ENCODE data around the gene ZBP1. TPM values are rescaled to one million over a fixed set of nuclear protein-coding genes. Genes with fewer than 3 reads are reported as not detected.

ZBP1 gene
- total RNA-seq, 3 donors from 2014 or later (not counting 1 experiment from before 2014, with no cell fraction given) = 95.4 to 99.7 (median 97.8) TPM

DNA sequence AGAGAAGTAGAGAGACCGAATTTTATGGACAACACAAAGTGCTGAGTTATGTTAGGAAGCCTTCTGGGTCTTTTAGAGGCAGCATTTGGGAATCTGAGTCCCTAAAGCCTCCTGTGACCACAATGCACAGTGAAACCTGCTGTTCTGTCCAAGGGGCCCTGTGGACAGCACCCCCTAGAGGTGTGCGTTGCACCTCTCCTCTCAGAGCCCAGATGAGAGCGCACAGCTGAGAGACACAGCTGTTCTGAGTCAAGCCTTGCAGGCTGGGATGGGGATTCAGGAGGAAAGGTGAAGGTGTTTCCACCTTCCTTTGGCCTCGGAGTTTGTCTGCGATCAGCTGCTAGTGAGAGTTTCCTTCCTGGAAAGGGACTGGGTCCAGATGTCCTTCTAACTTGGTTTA lies 46.3 kb downstream of the ZBP1 start:
- ATAC-seq (no peak), DNase-seq (no peak)
- Mint-ChIP-seq H3K27me3 (ENCODE audit: low read depth in 2 of 2) (peaks cover 8 to 11% of the 10 kb centered on the region in 2 donors), H3K36me3 (no peaks in the 10 kb centered on the region), H3K9me3 (no peaks in the 10 kb centered on the region), H3K27ac (no peak overlapping the region), H3K4me1 (no peaks in the 10 kb centered on the region), H3K4me3 (no peak overlapping the region)
- Histone ChIP-seq H3K36me3 (ENCODE audit: control insufficient read depth, insufficient read depth, low read length) (no peaks in the 10 kb centered on the region), H3K4me3 (ENCODE audit: low read length) (no peak overlapping the region), H3K4me1 (ENCODE audit: control insufficient read depth, insufficient read depth, low read length) (no peaks in the 10 kb centered on the region), H3K27ac (ENCODE audit: low read length) (no peak overlapping the region), H3K27me3 (ENCODE audit: control insufficient read depth, insufficient read depth, low read length) (no peaks in the 10 kb centered on the region), H3K9me3 (ENCODE audit: control insufficient read depth, insufficient read depth, low read length) (no peaks in the 10 kb centered on the region)
- TF ChIP-seq CTCF (IDR thresholded peaks at IDR 0.05) = no peak
- intact Hi-C loops (cut with micrococcal nuclease) = no loop called here
- 41% methylated on average over 5 of the region's 5 CpGs for WGBS (ENCODE audit: insufficient coverage)

- no peaks in the 10 kb centered on the region for H3K4me1 ChIP-seq (ENCODE audit: control insufficient read depth, insufficient read depth, low read length)
- ATAC-seq (no peak), DNase-seq (no peak)
- Mint-ChIP-seq H3K36me3 (no peaks in the 10 kb centered on the region), H3K27ac (no peak overlapping the region), H3K4me3 (no peak overlapping the region), H3K4me1 (no peaks in the 10 kb centered on the region), H3K9me3 (no peaks in the 10 kb centered on the region), H3K27me3 (ENCODE audit: low read depth in 2 of 2) (peaks cover 5 to 13% of the 10 kb centered on the region in 2 donors)
- no peak overlapping the region for H3K27ac ChIP-seq (ENCODE audit: low read length)
- no peaks in the 10 kb centered on the region for H3K27me3 ChIP-seq (ENCODE audit: control insufficient read depth, insufficient read depth, low read length)
- intact Hi-C loops (cut with micrococcal nuclease) = no loop called here
- H3K36me3 ChIP-seq (ENCODE audit: control insufficient read depth, insufficient read depth, low read length) = no peaks in the 10 kb centered on the region
- 61% methylated on average over 12 of the region's 12 CpGs for WGBS (ENCODE audit: insufficient coverage)
- no peak for TF ChIP-seq CTCF (IDR thresholded peaks at IDR 0.05)
- no peaks in the 10 kb centered on the region for H3K9me3 ChIP-seq (ENCODE audit: control insufficient read depth, insufficient read depth, low read length)
- H3K4me3 ChIP-seq (ENCODE audit: low read length) = no peak overlapping the region
Observed at GRCh38 chr20:57573242-57573641, 47.0 kb downstream of the ZBP1 start.

DNA sequence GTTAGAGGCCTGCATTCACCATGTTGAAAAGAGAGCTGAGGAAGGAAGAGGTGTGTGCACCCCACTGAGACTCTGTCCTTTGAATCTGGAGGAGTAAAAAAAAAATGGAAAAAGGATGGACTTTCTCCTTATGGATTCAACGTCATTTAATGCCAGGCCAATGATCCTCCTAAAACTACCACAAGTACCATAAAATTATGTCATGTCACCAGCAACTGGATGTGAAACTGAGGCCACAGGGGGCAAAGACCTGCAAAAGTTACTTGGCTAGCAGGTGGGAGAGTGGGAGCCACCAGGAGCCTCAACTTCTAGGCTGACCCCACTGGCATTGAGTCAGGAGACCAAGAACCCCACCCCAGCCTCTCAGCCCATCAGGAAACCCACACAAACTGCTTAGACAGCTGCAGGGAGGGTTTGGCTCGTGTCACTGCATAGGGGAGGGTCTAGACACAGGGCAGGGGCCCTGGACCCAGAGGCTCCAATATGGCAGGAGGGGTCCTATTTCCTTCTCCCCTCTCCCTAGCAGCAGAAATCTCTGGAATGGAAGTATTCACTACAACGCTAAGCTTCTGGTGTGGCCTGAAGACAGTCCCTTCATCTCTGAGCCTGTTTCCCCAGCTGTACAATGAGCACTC lies 48.3 kb downstream of the ZBP1 start:
- WGBS (ENCODE audit: insufficient coverage) = 89% methylated on average over 3 of the region's 3 CpGs
- H3K4me3 ChIP-seq (ENCODE audit: low read length) = no peak overlapping the region
- H3K27me3 Mint-ChIP-seq (ENCODE audit: low read depth in 2 of 2) = peaks cover 5 to 13% of the 10 kb centered on the region in 2 donors
- H3K27ac ChIP-seq (ENCODE audit: low read length) = no peak overlapping the region
- TF ChIP-seq CTCF (IDR thresholded peaks at IDR 0.05) = no peak
- no peak for DNase-seq
- no peaks in the 10 kb centered on the region for H3K9me3 Mint-ChIP-seq
- no peaks in the 10 kb centered on the region for H3K4me1 Mint-ChIP-seq
- H3K27me3 ChIP-seq (ENCODE audit: control insufficient read depth, insufficient read depth, low read length) = no peaks in the 10 kb centered on the region
- intact Hi-C loops (cut with micrococcal nuclease) = no loop called here
- no peaks in the 10 kb centered on the region for H3K9me3 ChIP-seq (ENCODE audit: control insufficient read depth, insufficient read depth, low read length)
- no peak for ATAC-seq
- no peak overlapping the region for H3K4me3 Mint-ChIP-seq
- no peaks in the 10 kb centered on the region for H3K36me3 Mint-ChIP-seq
- no peaks in the 10 kb centered on the region for H3K4me1 ChIP-seq (ENCODE audit: control insufficient read depth, insufficient read depth, low read length)
- H3K27ac Mint-ChIP-seq = no peak overlapping the region
- no peaks in the 10 kb centered on the region for H3K36me3 ChIP-seq (ENCODE audit: control insufficient read depth, insufficient read depth, low read length)

DNA sequence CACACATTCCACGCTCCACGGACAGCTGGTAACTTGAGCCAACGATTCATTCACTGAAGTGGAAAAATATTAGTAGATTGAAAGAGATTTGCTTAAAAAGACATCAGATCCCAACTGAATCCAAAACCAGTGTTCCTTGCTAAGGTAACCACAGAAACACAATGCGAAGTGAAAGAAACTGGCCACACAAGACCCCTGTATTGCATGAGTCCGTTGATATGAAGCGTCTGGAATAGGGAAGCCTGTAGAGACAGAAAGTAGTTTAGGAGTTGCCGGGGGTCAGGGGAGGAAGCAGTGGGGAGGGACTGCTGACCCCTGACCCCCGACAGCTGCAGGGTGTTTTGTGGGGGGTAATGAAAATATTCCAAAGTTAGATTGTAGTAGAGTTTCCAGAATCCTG lies 49.3 kb downstream of the ZBP1 start:
- intact Hi-C loops (cut with micrococcal nuclease) = no loop called here
- no peaks in the 10 kb centered on the region for H3K36me3 ChIP-seq (ENCODE audit: control insufficient read depth, insufficient read depth, low read length)
- no peaks in the 10 kb centered on the region for H3K4me1 ChIP-seq (ENCODE audit: control insufficient read depth, insufficient read depth, low read length)
- H3K27ac ChIP-seq (ENCODE audit: low read length) = no peak overlapping the region
- no peak for ATAC-seq
- Mint-ChIP-seq H3K27ac (no peak overlapping the region), H3K4me3 (no peak overlapping the region), H3K27me3 (ENCODE audit: low read depth in 2 of 2) (peaks cover 8 to 13% of the 10 kb centered on the region in 2 donors), H3K36me3 (no peaks in the 10 kb centered on the region), H3K9me3 (no peaks in the 10 kb centered on the region), H3K4me1 (no peaks in the 10 kb centered on the region)
- no peak for DNase-seq
- no peak overlapping the region for H3K4me3 ChIP-seq (ENCODE audit: low read length)
- 93% methylated on average over 5 of the region's 8 CpGs for WGBS (ENCODE audit: insufficient coverage)
- TF ChIP-seq CTCF (IDR thresholded peaks at IDR 0.05) = no peak
- H3K27me3 ChIP-seq (ENCODE audit: control insufficient read depth, insufficient read depth, low read length) = no peaks in the 10 kb centered on the region
- no peaks in the 10 kb centered on the region for H3K9me3 ChIP-seq (ENCODE audit: control insufficient read depth, insufficient read depth, low read length)
